GM12892 (cell line): ENCODE results near the gene ICOS.
"Not testable (repeated sequence)": the region's sequence is repeated elsewhere in the genome, so short reads cannot be mapped to it uniquely, and the experiment has no call there.

Source experiments
- POLR2A ChIP-seq: IDR thresholded peaks from 2 replicates; pipeline ENCODE4 v1.6.1; 2011; ENCODE audit warnings: low read depth, low read length, control low read depth
- TAF1 ChIP-seq: IDR thresholded peaks from 2 replicates; pipeline ENCODE4 v1.6.1; 2011; ENCODE audit warnings: low read depth, mild to moderate bottlenecking, control low read depth, low read length, borderline replicate concordance

GRCh38 chr2:203931262-203931661 lies 5.3 kb upstream of the ICOS start:
- TF ChIP-seq TAF1, POLR2A: not testable (repeated sequence)
